Measurements from ENCODE around the gene CXorf38.

- TF ChIP-seq CTCF (conservative IDR thresholded peaks at IDR 0.05 in 1 of 2, IDR thresholded peaks at IDR 0.05 in 1 of 2; ENCODE audit: low read depth in 1 of 2, low read length in 2 of 2) (no peak), EZH2 (IDR thresholded peaks at IDR 0.05; ENCODE audit: low read length, missing control alignments) (no peak)
These were observed 69.2 kb downstream of the CXorf38 start for GRCh38 chrX:40578039-40578695.

All from fibroblast of lung (primary cell).